ENCODE results near the gene MTRR. TPM values are rescaled to one million over a fixed set of nuclear protein-coding genes. Genes with fewer than 3 reads are reported as not detected.

The MTRR gene
- 10 to 100 TPM; 34.3 to 48.0 (median 41.8) TPM for total RNA-seq

DNA sequence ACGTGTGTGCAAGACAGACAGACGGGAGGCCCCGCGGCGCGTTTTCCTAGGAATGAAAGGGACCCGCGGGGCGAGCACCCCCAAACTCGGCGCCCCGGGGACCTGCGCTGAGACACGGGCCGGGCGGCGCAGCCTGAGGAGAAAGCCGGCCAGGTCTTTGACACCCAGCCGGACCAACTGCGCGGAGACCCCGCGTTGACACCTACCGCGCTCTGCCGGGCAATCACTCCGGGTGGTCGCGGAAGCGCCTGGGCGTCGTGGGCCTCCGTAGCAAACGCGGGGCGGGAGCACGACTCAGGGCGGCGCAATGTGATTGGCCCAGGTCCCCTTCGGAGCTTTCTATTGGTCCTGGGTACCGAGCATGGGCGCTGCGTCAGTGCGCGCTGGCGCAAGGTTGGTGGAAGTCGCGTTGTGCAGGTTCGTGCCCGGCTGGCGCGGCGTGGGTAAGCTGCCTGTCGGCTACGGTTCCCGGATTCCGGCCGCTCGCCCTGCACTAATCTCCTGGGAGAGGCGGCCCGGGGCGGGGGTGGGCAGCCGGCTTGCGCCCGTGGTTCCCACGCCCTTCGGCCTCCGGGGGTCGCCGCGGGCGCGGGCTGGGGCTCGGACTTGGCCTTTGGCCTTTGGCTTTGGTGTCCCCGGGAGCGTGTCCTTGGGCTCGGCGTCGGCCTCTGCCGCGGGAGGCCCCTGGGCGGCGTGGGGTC lies at the start of gene MTRR, which contains the start of gene FASTKD3:
MTRR (plus strand) TSS at position 376 of the 701 bp plus-strand sequence. CDS start 1,647 bp downstream, outside the sequence.
FASTKD3 (minus strand) TSS at position 259 of the 701 bp plus-strand sequence. CDS start 948 bp downstream, outside the sequence.
- WGBS, 2 donors = 0 to 1% methylated on average over 25 to 28 of the region's 83 CpGs
- DNase-seq (ENCODE audit: low spot score in 2 of 2) = peak; percentile 86 to 91
- peak within 1 kb of the TSS; percentile 77 to 100 (median 94) for H3K4me3 ChIP-seq
- TF ChIP-seq EP300 (IDR thresholded peaks at IDR 0.05) (peak; percentile 22 to 71), POLR2A (IDR thresholded peaks at IDR 0.05) (peak; percentile 13 to 59)
- TF ChIP-seq, protein P1, sequence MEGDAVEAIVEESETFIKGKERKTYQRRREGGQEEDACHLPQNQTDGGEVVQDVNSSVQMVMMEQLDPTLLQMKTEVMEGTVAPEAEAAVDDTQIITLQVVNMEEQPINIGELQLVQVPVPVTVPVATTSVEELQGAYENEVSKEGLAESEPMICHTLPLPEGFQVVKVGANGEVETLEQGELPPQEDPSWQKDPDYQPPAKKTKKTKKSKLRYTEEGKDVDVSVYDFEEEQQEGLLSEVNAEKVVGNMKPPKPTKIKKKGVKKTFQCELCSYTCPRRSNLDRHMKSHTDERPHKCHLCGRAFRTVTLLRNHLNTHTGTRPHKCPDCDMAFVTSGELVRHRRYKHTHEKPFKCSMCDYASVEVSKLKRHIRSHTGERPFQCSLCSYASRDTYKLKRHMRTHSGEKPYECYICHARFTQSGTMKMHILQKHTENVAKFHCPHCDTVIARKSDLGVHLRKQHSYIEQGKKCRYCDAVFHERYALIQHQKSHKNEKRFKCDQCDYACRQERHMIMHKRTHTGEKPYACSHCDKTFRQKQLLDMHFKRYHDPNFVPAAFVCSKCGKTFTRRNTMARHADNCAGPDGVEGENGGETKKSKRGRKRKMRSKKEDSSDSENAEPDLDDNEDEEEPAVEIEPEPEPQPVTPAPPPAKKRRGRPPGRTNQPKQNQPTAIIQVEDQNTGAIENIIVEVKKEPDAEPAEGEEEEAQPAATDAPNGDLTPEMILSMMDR (IDR thresholded peaks at IDR 0.05) = peak in 1 of 5 experiments; percentile 56
- peaks cover 0 to 23% (median 0%) of the 10 kb centered on the region in 3 donors for H3K36me3 ChIP-seq
- H3K27ac ChIP-seq = peak within 1 kb of the TSS; percentile 78 to 90 (median 83)
- peaks cover 0 to 63% (median 10%) of the 10 kb centered on the region in 4 donors for H3K4me1 ChIP-seq
- no peaks in the 10 kb centered on the region for H3K9me3 ChIP-seq
- H3K27me3 ChIP-seq = no peaks in the 10 kb centered on the region

DNA sequence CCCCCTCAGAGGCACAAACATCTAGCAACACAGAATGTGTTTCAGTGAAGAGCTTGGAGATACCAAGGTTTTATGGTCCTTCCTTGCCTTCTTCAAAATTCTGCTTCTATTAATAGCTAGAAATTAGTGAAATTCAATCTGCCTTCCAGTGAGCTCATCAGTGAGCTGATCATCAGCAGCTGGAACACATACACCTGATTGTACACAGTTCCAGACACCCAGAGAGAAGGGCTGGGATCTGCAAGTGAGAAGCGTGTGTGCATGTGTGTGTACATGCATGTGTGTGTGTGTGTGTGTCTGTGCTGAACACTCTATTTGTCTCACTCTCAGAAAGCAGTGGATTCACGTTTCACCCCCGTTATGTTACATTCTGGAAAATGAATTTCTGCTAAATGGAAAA lies 46.5 kb upstream of the MTRR start:
- Histone ChIP-seq H3K4me1 (no peaks in the 10 kb centered on the region), H3K4me3 (no peak overlapping the region), H3K36me3 (no peaks in the 10 kb centered on the region), H3K27me3 (no peaks in the 10 kb centered on the region), H3K9me3 (no peaks in the 10 kb centered on the region), H3K27ac (no peak overlapping the region)
- TF ChIP-seq EP300 (IDR thresholded peaks at IDR 0.05) (no peak), POLR2A (IDR thresholded peaks at IDR 0.05) (no peak)
- TF ChIP-seq, protein P1 (IDR thresholded peaks at IDR 0.05) = no peak
- WGBS, 2 donors = 72 to 84% methylated on average over 3 of the region's 3 CpGs
- no peak for DNase-seq (ENCODE audit: low spot score in 2 of 2)

DNA sequence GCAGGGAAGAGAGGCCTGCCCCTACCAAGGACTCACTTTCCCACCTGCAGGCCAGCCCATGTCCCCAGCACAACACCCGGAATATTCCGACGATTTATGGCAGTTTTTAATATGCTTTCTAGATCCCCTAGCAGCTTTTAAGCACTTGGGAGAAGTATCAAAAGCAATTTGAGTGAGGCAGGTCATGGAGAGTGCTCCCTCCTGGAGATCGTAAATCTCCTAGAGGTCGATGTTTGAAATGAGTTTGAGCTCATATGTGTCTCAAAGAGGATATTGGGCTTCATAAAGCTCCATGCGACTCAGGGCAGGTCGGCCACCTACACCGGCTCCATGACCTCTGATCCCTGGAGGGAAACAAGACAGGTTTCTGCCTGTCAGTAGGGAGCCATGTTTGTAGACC lies 45.4 kb upstream of the MTRR start:
- Histone ChIP-seq H3K4me1 (no peaks in the 10 kb centered on the region), H3K27ac (no peak overlapping the region), H3K27me3 (no peaks in the 10 kb centered on the region), H3K36me3 (no peaks in the 10 kb centered on the region), H3K9me3 (no peaks in the 10 kb centered on the region), H3K4me3 (no peak overlapping the region)
- 66 to 68% methylated on average over 8 of the region's 8 CpGs for WGBS, 2 donors
- TF ChIP-seq EP300 (IDR thresholded peaks at IDR 0.05) = no peak
- TF ChIP-seq POLR2A (IDR thresholded peaks at IDR 0.05) = no peak
- TF ChIP-seq, protein P1 (IDR thresholded peaks at IDR 0.05) = no peak
- DNase-seq (ENCODE audit: low spot score in 2 of 2) = no peak

DNA sequence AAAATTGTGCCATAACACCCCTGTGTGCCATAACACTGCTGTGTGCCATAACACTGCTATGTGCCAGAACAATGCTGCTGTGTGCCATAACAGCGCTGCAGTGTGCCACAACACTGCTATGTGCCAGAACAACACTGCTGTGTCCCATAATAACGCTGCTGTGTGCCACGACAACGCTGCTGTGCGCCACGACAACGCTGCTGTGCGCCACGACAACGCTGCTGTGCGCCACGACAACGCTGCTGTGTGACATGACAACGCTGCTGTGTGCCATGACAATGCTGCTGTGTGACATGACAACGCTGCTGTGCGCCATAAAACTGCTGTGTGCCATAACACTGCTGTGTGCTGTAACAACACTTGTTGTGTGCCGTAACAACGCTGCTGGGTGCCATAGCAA lies 44.0 kb upstream of the MTRR start:
- H3K9me3 ChIP-seq = no peaks in the 10 kb centered on the region
- no peak for DNase-seq (ENCODE audit: low spot score in 2 of 2)
- no peaks in the 10 kb centered on the region for H3K36me3 ChIP-seq
- H3K27ac ChIP-seq = no peak overlapping the region
- WGBS, 2 donors = 93 to 95% methylated on average over 14 to 18 of the region's 18 CpGs
- H3K4me1 ChIP-seq = no peaks in the 10 kb centered on the region
- no peak overlapping the region for H3K4me3 ChIP-seq
- H3K27me3 ChIP-seq = no peaks in the 10 kb centered on the region
- TF ChIP-seq POLR2A (IDR thresholded peaks at IDR 0.05) (no peak), EP300 (IDR thresholded peaks at IDR 0.05) (no peak)
- TF ChIP-seq, protein P1 (IDR thresholded peaks at IDR 0.05) = no peak

DNA sequence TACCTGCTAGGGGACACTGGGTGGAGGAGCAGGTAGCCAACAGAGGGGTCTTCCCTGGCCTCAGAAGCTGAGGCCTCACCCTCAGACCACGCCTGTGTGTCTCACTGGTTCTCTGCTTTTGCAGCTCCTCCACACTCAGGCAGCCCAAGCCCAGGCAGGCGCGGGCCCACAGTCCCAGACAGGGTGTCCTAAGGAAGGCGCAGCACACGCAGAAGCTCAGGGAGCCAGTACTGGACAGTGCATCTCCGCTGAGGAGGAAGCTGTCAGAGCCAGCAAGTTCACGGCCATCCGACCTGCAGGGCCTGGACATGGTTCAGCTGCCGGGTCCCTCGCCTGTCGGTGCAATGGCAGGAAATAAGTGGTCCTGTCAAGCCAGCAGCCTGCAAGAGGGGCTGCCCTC lies 43.3 kb upstream of the MTRR start:
- DNase-seq (ENCODE audit: low spot score in 2 of 2) = no peak
- Histone ChIP-seq H3K36me3 (no peaks in the 10 kb centered on the region), H3K27me3 (no peaks in the 10 kb centered on the region), H3K27ac (no peak overlapping the region), H3K9me3 (no peaks in the 10 kb centered on the region), H3K4me1 (no peaks in the 10 kb centered on the region), H3K4me3 (no peak overlapping the region)
- TF ChIP-seq POLR2A (IDR thresholded peaks at IDR 0.05) = no peak
- TF ChIP-seq, protein P1 (IDR thresholded peaks at IDR 0.05) = no peak
- 82 to 88% methylated on average over 9 to 11 of the region's 11 CpGs for WGBS, 2 donors

All from tibial nerve (tissue), 4 donors.